Gastrocnemius medialis (tissue), 4 donors: ENCODE results near the gene LHFPL2. TPM values are rescaled to one million over a fixed set of nuclear protein-coding genes. Genes with fewer than 3 reads are reported as not detected.

ENCODE experiments used
- ATAC-seq, 2 donors: fragments of 150-250 bp; one replicate each; pipeline ENCODE4 v1.9.1; 2016
- DNase-seq, 2 donors: peaks; one replicate each; pipeline ENCODE4 v3.0.0-alpha.2; 2019
- H3K27ac ChIP-seq, 4 donors: fragments of 200-600 bp; sonication (generic); 1 replicate in 1 of 4; 2 replicates in 3 of 4; pipeline ENCODE4 v1.5.1; 2016 to 2018; ENCODE audit warnings: mild to moderate bottlenecking in 2 of 4, moderate library complexity in 1 of 4
- H3K27me3 ChIP-seq, 3 donors: fragments of 200-600 bp; sonication (generic) in 2 of 3; 1 replicate in 1 of 3; 2 replicates in 2 of 3; pipeline versions ENCODE4 v1.5.1 to v1.6.0; 2016 to 2019; ENCODE audit warnings: mild to moderate bottlenecking in 1 of 3, moderate library complexity in 1 of 3
- H3K36me3 ChIP-seq, 2 donors: fragments of 200-600 bp; sonication (generic) in 1 of 2; one replicate each; pipeline ENCODE4 v1.5.1; 2017 to 2018
- H3K4me1 ChIP-seq, 2 donors: fragments of 200-600 bp; sonication (generic) in 1 of 2; one replicate each; pipeline ENCODE4 v1.5.1; 2016 to 2017; ENCODE audit warnings: mild to moderate bottlenecking in 2 of 2
- H3K4me3 ChIP-seq, 4 donors: fragments of 200-600 bp; sonication (generic) in 3 of 4; 1 replicate in 1 of 4; 2 replicates in 3 of 4; pipeline ENCODE4 v1.5.1; 2016 to 2019; ENCODE audit warnings: mild to moderate bottlenecking in 2 of 4
- H3K9me3 ChIP-seq, 3 donors: fragments of 200-600 bp; sonication (generic) in 2 of 3; 1 replicate in 1 of 3; 2 replicates in 2 of 3; pipeline ENCODE4 v1.5.1; 2016 to 2019
- POLR2A ChIP-seq, 2 donors: fragments of 450-650 bp; IDR thresholded peaks; one replicate each; pipeline ENCODE4 v1.6.1; 2017; ENCODE audit warnings: antibody characterized with exemption in 2 of 2, mild to moderate bottlenecking in 2 of 2, moderate library complexity in 2 of 2
- in situ Hi-C, 4 donors: fragments of 200-750 bp; cut with MboI; loops; one replicate each; pipeline versions ENCODE4 v1.15.0 to v1.8.0; 2017; ENCODE audit warnings: low sequenced_read_pairs in 4 of 4
- intact Hi-C: fragments of 100-400 bp; cut with DNase I; formaldehyde crosslinking; loops from one replicate; pipeline ENCODE4 v1.15.1; 2023; ENCODE audit warnings: low total_unique reads
- total RNA-seq, 4 donors: library from RNA; depleted of rRNA; stranded (reverse); fragments of >200 nt; gene quantifications; one replicate each; pipeline versions ENCODE4 v1.1.0 to v1.2.3, GENCODE V29; 2016
- TF ChIP-seq, protein P1 (sequence below), 5 experiments: fragments of 450-650 bp in 3 of 5; fragments of 200-600 bp in 2 of 5; sonication (generic) in 2 of 5; IDR thresholded peaks in 4 of 5; conservative IDR thresholded peaks in 1 of 5; 1 replicate in 4 of 5; 2 replicates in 1 of 5; pipeline ENCODE4 v1.5.1; 2016 to 2019; ENCODE audit warnings: antibody characterized with exemption in 5 of 5, mild to moderate bottlenecking in 3 of 5, moderate library complexity in 3 of 5

LHFPL2 gene
- total RNA-seq, 4 donors from 2014 or later: 3.4 to 4.7 (median 3.5) TPM

DNA sequence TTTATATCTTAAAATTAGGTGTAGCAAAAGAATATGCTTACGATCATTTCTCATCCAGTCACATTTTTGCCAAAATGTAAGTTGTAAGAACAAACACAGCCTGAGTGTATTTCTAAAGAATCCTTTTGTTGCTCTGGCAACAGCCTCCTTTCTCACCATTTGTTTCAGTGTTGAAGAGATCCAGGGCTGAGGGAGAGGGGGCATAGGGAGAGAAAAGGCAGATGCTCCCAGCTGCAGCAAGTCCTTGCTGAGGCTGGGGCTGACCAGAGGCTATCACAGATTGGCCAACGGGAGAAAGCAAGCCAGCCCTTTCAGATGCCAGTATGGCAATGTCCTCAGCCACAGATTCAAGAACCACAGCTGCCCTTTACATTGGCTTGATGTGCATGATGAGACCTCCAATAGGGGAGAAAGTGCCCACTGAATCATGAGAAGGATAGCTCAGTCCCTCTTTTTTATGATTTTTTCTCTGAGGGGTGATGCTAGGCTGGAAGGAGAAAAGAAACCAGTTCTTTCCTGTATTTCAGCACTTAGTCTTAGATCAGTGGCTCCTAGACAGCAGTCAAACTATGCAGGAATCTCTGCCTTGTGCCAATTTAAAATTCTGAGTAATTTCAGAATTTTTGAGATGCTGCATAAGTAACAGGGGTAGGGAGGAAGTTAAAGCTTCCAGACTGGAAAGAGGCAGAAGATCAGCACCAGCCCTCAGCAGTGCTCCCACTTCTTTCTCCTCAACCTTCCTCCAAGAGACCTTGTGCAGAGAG is 142.1 kb downstream of the LHFPL2 start:
- ATAC-seq: no peak
- in situ Hi-C loops (no loop called here), intact Hi-C loops (loop anchor here (5.0 kb wide), 2 partner anchors 39 to 66 kb away; no protein-coding TSS in a partner anchor)
- TF ChIP-seq POLR2A (IDR thresholded peaks at IDR 0.05): no peak
- TF ChIP-seq, protein P1, sequence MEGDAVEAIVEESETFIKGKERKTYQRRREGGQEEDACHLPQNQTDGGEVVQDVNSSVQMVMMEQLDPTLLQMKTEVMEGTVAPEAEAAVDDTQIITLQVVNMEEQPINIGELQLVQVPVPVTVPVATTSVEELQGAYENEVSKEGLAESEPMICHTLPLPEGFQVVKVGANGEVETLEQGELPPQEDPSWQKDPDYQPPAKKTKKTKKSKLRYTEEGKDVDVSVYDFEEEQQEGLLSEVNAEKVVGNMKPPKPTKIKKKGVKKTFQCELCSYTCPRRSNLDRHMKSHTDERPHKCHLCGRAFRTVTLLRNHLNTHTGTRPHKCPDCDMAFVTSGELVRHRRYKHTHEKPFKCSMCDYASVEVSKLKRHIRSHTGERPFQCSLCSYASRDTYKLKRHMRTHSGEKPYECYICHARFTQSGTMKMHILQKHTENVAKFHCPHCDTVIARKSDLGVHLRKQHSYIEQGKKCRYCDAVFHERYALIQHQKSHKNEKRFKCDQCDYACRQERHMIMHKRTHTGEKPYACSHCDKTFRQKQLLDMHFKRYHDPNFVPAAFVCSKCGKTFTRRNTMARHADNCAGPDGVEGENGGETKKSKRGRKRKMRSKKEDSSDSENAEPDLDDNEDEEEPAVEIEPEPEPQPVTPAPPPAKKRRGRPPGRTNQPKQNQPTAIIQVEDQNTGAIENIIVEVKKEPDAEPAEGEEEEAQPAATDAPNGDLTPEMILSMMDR (IDR thresholded peaks at IDR 0.05 in 4 of 5, conservative IDR thresholded peaks at IDR 0.05 in 1 of 5): no peak
- Histone ChIP-seq H3K4me1 (peaks cover 38 to 42% of the 10 kb centered on the region in 2 donors), H3K27me3 (no peaks in the 10 kb centered on the region), H3K27ac (no peak overlapping the region), H3K36me3 (no peaks in the 10 kb centered on the region), H3K9me3 (no peaks in the 10 kb centered on the region), H3K4me3 (no peak overlapping the region)
- DNase-seq: no peak

DNA sequence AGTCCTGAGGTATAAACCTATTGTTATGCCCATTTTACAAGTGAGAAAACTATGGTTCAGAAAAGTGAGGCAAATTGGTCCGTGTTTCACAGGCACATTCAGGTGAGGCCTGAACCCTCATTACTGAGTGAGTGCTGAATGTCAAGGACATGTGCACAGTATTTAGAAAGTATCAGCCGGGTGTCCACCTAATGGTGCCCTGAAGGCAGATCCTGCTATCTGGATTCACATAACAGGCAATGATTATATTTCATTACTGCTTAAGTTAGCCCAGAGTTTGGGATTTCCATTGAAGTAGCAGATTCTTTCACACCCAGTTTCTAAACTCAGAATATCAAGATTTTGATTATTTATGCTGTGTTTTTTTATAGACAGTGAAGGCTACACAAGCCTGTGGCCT is 142.7 kb downstream of the LHFPL2 start:
- Histone ChIP-seq H3K9me3 (no peaks in the 10 kb centered on the region), H3K4me3 (no peak overlapping the region), H3K36me3 (no peaks in the 10 kb centered on the region), H3K27me3 (no peaks in the 10 kb centered on the region), H3K4me1 (peaks cover 33 to 36% of the 10 kb centered on the region in 2 donors), H3K27ac (no peak overlapping the region)
- DNase-seq (no peak), ATAC-seq (no peak)
- intact Hi-C loops (loop anchor here (2.0 to 5.0 kb wide), 3 partner anchors 39 to 145 kb away; partner anchors contain the start of gene SCAMP1), in situ Hi-C loops (no loop called here)
- no peak for TF ChIP-seq POLR2A (IDR thresholded peaks at IDR 0.05)
- TF ChIP-seq, protein P1 (IDR thresholded peaks at IDR 0.05 in 4 of 5, conservative IDR thresholded peaks at IDR 0.05 in 1 of 5): no peak

DNA sequence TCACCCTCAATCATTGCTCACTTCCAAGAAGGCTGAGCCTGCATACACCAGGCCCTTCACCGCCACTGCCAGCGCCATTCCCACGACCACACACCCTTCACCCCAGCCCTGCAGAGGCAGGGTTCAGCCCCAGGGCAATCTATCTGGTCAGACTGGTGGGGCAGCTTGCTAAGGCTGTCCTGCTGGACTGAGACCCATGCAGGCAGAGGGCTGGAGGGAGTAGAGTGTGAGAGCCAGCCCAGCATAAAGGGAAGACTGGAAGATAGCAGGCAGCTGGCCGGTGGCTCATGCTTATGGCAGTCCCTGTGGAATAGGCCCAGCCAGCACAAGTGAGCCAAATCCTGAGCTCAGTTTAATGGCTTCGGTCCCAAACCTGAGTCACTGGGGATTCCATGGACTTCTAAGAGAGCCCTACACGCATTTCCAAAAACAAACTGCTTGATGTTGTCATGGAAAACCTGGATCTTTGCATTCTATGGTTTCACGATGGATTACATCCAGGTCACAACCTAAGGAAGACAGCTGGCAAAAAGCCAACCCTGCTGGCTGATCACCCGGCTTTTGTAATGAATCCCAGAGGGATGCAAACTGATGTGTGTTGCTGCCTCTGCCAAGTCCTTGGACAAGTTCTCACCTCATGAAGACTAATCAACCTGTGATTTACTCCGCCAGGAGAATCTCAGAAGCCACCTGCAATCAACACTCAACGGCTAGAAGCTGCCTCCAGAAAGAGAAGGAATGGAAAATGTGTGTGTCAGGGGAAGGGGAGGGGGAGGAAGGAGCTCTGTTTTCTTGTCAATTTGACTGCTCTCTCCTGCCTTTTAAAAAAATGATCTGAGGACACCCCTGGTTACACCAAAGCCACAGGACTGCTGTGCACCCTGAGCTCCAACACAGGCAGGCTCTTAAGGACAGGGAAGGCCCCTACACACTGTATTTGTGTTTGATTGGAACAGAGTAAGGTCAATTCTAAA is 143.6 kb downstream of the LHFPL2 start:
- in situ Hi-C loops: no loop called here
- Histone ChIP-seq H3K27ac (peak overlapping the region; percentile 57 to 67 (median 62)), H3K36me3 (no peaks in the 10 kb centered on the region), H3K9me3 (no peaks in the 10 kb centered on the region), H3K4me1 (peaks cover 28% of the 10 kb centered on the region in 2 donors), H3K4me3 (no peak overlapping the region), H3K27me3 (no peaks in the 10 kb centered on the region)
- DNase-seq (peak; percentile 84 to 93), ATAC-seq (peak; percentile 99)
- intact Hi-C loops: loop anchor here (2.0 to 5.0 kb wide), 3 partner anchors 38 to 144 kb away; partner anchors contain the start of gene SCAMP1
- TF ChIP-seq, protein P1 (IDR thresholded peaks at IDR 0.05 in 4 of 5, conservative IDR thresholded peaks at IDR 0.05 in 1 of 5): no peak
- TF ChIP-seq POLR2A (IDR thresholded peaks at IDR 0.05): no peak

DNA sequence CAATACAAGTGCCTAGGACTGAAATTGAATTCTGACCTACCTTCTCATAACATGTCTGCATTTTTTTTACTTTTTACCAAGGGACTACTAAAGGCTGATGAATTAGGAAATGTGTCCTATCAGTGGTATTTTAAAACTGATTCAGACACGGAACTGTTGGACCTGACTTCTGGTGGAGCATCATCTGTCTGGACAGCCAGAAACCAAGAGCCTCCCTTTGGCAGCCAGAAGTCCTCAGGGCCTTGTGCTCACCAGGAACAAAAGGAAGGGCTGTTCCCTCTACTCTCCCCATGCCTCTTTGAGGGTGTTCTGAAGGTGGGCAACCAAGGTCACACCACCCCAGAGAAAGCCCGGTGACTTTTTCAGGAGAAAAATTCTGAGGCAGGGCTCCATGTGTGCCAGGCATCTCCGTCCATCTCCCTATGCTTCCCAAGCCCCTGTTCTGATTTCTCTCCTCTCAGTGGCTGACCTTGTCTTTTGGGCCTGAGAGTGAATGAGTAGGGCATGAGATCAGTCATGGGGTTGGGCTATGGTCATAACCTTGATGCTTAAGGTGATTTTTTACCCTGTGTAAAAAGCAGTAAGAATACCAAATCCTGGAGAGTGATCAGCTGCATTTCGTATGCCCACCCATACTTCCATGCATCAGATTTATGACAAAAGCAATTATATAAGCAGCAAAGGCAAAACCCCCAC is 144.5 kb downstream of the LHFPL2 start:
- Histone ChIP-seq H3K9me3 (no peaks in the 10 kb centered on the region), H3K4me3 (no peak overlapping the region), H3K36me3 (no peaks in the 10 kb centered on the region), H3K4me1 (peaks cover 19 to 28% of the 10 kb centered on the region in 2 donors), H3K27ac (peak overlapping the region; percentile 57 to 67 (median 62)), H3K27me3 (no peaks in the 10 kb centered on the region)
- ATAC-seq: no peak
- peak in 1 of 2 donors; percentile 23 for DNase-seq
- intact Hi-C loops (loop anchor here (2.0 kb wide), 1 partner anchor 143 kb away; the partner anchor contains the start of gene SCAMP1), in situ Hi-C loops (no loop called here)
- TF ChIP-seq, protein P1 (IDR thresholded peaks at IDR 0.05 in 4 of 5, conservative IDR thresholded peaks at IDR 0.05 in 1 of 5): no peak
- TF ChIP-seq POLR2A (IDR thresholded peaks at IDR 0.05): no peak
